NCI-H510A treated with DMSO at 0.1 percent for 48 hours (cell line): ENCODE measurements around the gene ZBTB44.
"Not testable (repeated sequence)": the region's sequence is repeated elsewhere in the genome, so short reads cannot be mapped to it uniquely, and the experiment has no call there.

Experiments
- DNase-seq: peaks from one replicate; lab custom pipeline; 2025; lab: John Stamatoyannopoulos, UW

The ZBTB44 gene

GRCh38 chr11:130197386-130198035 lies 117.2 kb downstream of the ZBTB44 start:
- DNase-seq, result no peak

GRCh38 chr11:130194241-130195023 lies 120.3 kb downstream of the ZBTB44 start:
- no peak for DNase-seq

- DNase-seq, result not testable (repeated sequence)
These were observed 121.2 kb downstream of the ZBTB44 start for GRCh38 chr11:130193551-130193950.

GRCh38 chr11:130192845-130193267 lies 121.9 kb downstream of the ZBTB44 start:
- no peak for DNase-seq

- DNase-seq, result no peak
These were observed 122.8 kb downstream of the ZBTB44 start for GRCh38 chr11:130191896-130192295.

- no peak for DNase-seq
These were observed 124.3 kb downstream of the ZBTB44 start for GRCh38 chr11:130190371-130190881.

- DNase-seq, result no peak
These were observed 125.1 kb downstream of the ZBTB44 start for GRCh38 chr11:130189492-130190210.

- no peak for DNase-seq
These were observed 126.0 kb downstream of the ZBTB44 start for GRCh38 chr11:130188585-130189347.

- DNase-seq, result no peak
These were observed 126.7 kb downstream of the ZBTB44 start for GRCh38 chr11:130188047-130188446.

- no peak for DNase-seq
These were observed 127.6 kb downstream of the ZBTB44 start for GRCh38 chr11:130187096-130187495.

- DNase-seq, result no peak
These were observed 130.7 kb downstream of the ZBTB44 start for GRCh38 chr11:130183878-130184610.

- DNase-seq, result peak; percentile 97
These were observed 133.1 kb downstream of the ZBTB44 start for GRCh38 chr11:130181295-130182272.

- no peak for DNase-seq
These were observed 133.8 kb downstream of the ZBTB44 start for GRCh38 chr11:130180896-130181294.

GRCh38 chr11:130180491-130180890 lies 134.2 kb downstream of the ZBTB44 start:
- peak; percentile 61 for DNase-seq

- peak; percentile 53 for DNase-seq
These were observed 135.1 kb downstream of the ZBTB44 start for GRCh38 chr11:130179396-130180306.

- DNase-seq, result peak; percentile 46
These were observed 136.0 kb downstream of the ZBTB44 start for GRCh38 chr11:130178441-130179339.

- DNase-seq, result peak; percentile 52
These were observed 136.9 kb downstream of the ZBTB44 start for GRCh38 chr11:130177782-130178181.
